Measurements from ENCODE around the gene ISOC1.

The ISOC1 gene

DNA sequence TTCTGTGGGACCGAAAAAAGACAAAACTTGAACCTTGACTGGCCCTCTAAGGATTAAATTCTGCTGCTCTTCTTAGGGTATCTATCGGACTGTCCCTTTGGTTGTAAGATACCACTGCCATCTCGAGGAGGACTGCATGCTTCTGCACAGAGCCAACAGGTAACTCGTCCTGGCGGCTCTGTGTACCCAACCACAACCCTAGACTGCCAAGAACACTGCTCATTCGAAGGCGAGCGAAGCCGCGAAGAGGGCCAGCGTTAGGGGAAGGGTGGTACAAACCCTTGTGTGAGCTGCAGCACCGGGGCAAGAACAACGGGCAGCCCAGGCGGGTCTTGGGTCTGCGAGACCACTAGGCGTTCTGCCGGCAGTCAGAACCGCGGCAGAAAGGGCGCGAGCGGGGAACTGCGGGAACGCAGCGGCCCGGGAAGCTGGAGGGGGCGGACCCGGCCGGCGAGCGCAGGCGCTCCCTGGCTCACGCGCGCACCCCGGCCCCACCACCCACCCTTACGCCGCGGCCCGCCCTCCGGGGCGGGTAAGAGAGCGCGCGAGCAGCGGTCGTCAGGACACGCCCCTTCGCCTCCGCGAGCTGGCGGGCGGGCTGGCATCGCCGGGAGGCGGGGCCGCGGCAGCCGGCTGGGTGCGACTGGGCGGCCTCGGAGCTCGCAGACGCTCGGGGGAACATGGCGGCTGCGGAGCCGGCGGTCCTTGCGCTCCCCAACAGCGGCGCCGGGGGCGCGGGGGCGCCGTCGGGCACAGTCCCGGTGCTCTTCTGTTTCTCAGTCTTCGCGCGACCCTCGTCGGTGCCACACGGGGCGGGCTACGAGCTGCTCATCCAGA, at the start of gene ISOC1:
TSS of gene ISOC1 (plus strand) at position 663 of the 837 bp plus-strand sequence. CDS start at position 681, 18 bp downstream.
- no peaks in the 10 kb centered on the region for H3K27me3 ChIP-seq (ENCODE audit: low read depth, low read length)
- peak within 1 kb of the TSS; percentile 87 to 90 for H3K4me3 ChIP-seq (ENCODE audit: low read depth in 1 of 2, low read length in 2 of 2)
- H3K9me3 ChIP-seq (ENCODE audit: control insufficient read depth in 1 of 2, low read length in 2 of 2): no peaks in the 10 kb centered on the region
- peak within 1 kb of the TSS; percentile 70 for H3K27ac ChIP-seq (ENCODE audit: low read length)
- peaks cover 0 to 6% of the 10 kb centered on the region in 2 donors for H3K4me1 ChIP-seq (ENCODE audit: control insufficient read depth in 1 of 2, insufficient read depth in 2 of 2, low read length in 2 of 2)
- no peaks in the 10 kb centered on the region for H3K36me3 ChIP-seq (ENCODE audit: control insufficient read depth in 1 of 2, insufficient read depth in 2 of 2, low read length in 2 of 2)

- H3K27me3 ChIP-seq (ENCODE audit: low read depth, low read length): no peaks in the 10 kb centered on the region
- no peak overlapping the region for H3K4me3 ChIP-seq (ENCODE audit: low read depth in 1 of 2, low read length in 2 of 2)
- peaks cover 4 to 8% of the 10 kb centered on the region in 2 donors for H3K9me3 ChIP-seq (ENCODE audit: control insufficient read depth in 1 of 2, low read length in 2 of 2)
- H3K27ac ChIP-seq (ENCODE audit: low read length): no peak overlapping the region
- H3K36me3 ChIP-seq (ENCODE audit: control insufficient read depth in 1 of 2, insufficient read depth in 2 of 2, low read length in 2 of 2): no peaks in the 10 kb centered on the region
- H3K4me1 ChIP-seq (ENCODE audit: control insufficient read depth in 1 of 2, insufficient read depth in 2 of 2, low read length in 2 of 2): no peaks in the 10 kb centered on the region
These were observed 48.4 kb upstream of the ISOC1 start for GRCh38 chr5:129046151-129046550.

DNA sequence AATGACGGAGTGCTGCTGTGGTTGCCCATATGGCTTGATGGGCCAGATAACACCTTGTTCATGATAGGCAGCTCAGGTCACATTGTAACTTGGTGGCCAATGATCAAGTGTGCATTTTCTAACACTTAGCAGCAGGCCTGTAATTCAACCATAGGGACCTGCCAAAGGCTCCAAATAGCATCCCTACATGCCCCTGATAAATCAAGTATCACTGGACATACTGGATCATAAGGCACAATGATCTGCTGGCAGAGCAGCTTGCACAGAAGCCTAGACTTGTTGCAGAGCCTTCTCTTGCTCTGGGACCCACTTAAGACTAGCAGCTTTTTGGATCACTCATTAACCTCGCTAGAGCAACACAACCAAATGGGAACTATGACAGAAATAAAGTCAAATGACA, 46.0 kb upstream of the ISOC1 start:
- H3K9me3 ChIP-seq (ENCODE audit: control insufficient read depth in 1 of 2, low read length in 2 of 2): peaks cover 4 to 5% of the 10 kb centered on the region in 2 donors
- no peaks in the 10 kb centered on the region for H3K27me3 ChIP-seq (ENCODE audit: low read depth, low read length)
- H3K36me3 ChIP-seq (ENCODE audit: control insufficient read depth in 1 of 2, insufficient read depth in 2 of 2, low read length in 2 of 2): no peaks in the 10 kb centered on the region
- no peak overlapping the region for H3K4me3 ChIP-seq (ENCODE audit: low read depth in 1 of 2, low read length in 2 of 2)
- no peaks in the 10 kb centered on the region for H3K4me1 ChIP-seq (ENCODE audit: control insufficient read depth in 1 of 2, insufficient read depth in 2 of 2, low read length in 2 of 2)
- H3K27ac ChIP-seq (ENCODE audit: low read length): no peak overlapping the region

DNA sequence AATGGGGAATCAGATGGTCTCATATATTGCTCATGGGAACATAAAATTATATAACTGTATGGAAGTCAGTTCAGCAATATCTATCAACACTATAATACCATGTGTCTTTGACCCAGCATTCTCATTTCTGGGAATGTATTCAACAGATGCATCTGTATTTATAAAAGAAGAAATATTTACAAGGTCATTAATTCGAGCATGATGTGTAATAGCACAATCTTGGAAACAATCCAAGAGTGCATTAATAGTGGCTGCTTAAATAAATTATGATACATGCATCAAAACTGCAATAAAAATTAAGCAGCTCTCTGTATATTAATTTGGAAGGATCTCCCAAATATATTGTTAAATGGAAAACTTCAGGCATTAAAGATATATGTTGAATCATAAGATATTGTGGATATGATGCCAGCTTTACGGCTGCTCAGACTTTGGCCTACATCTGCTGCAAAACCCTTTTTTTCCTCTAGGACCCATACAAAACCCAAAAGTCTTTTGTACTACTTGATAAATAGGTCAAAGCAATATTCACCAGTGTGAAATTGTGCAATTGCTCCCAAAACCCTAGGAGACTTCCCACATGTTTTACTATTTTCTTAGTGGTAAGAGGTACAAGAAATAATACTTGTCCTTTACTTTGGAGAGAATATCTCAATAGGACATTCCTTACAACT, 45.3 kb upstream of the ISOC1 start:
- H3K36me3 ChIP-seq (ENCODE audit: control insufficient read depth in 1 of 2, insufficient read depth in 2 of 2, low read length in 2 of 2): no peaks in the 10 kb centered on the region
- H3K9me3 ChIP-seq (ENCODE audit: control insufficient read depth in 1 of 2, low read length in 2 of 2): peaks cover 0 to 4% of the 10 kb centered on the region in 2 donors
- H3K4me1 ChIP-seq (ENCODE audit: control insufficient read depth in 1 of 2, insufficient read depth in 2 of 2, low read length in 2 of 2): no peaks in the 10 kb centered on the region
- no peak overlapping the region for H3K4me3 ChIP-seq (ENCODE audit: low read depth in 1 of 2, low read length in 2 of 2)
- no peaks in the 10 kb centered on the region for H3K27me3 ChIP-seq (ENCODE audit: low read depth, low read length)
- H3K27ac ChIP-seq (ENCODE audit: low read length): no peak overlapping the region

DNA sequence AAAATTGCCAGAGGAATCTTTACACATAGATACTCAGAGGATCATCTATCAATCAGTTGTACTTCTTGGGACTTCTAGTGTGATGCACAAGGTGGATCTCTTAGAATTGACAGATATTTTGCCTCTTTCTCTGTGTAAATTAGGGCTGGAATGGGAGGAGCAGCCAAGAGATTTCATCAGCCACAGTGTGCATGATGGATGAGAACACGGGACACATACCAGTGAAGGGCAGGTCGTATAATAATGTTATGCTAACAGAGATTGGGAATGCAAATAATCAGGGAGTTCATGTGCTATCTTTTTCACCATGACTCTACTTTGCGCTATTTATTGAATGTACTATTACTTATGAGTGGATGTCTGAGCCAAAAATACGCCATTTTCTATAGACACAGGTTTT, 43.3 kb upstream of the ISOC1 start:
- H3K4me3 ChIP-seq (ENCODE audit: low read depth in 1 of 2, low read length in 2 of 2): no peak overlapping the region
- no peaks in the 10 kb centered on the region for H3K9me3 ChIP-seq (ENCODE audit: control insufficient read depth in 1 of 2, low read length in 2 of 2)
- no peaks in the 10 kb centered on the region for H3K27me3 ChIP-seq (ENCODE audit: low read depth, low read length)
- no peak overlapping the region for H3K27ac ChIP-seq (ENCODE audit: low read length)
- H3K36me3 ChIP-seq (ENCODE audit: control insufficient read depth in 1 of 2, insufficient read depth in 2 of 2, low read length in 2 of 2): no peaks in the 10 kb centered on the region
- no peaks in the 10 kb centered on the region for H3K4me1 ChIP-seq (ENCODE audit: control insufficient read depth in 1 of 2, insufficient read depth in 2 of 2, low read length in 2 of 2)

GRCh38 chr5:129053438-129053837, 41.1 kb upstream of the ISOC1 start:
- H3K9me3 ChIP-seq (ENCODE audit: control insufficient read depth in 1 of 2, low read length in 2 of 2): peaks cover 0 to 4% of the 10 kb centered on the region in 2 donors
- H3K36me3 ChIP-seq (ENCODE audit: control insufficient read depth in 1 of 2, insufficient read depth in 2 of 2, low read length in 2 of 2): no peaks in the 10 kb centered on the region
- no peak overlapping the region for H3K4me3 ChIP-seq (ENCODE audit: low read depth in 1 of 2, low read length in 2 of 2)
- H3K4me1 ChIP-seq (ENCODE audit: control insufficient read depth in 1 of 2, insufficient read depth in 2 of 2, low read length in 2 of 2): no peaks in the 10 kb centered on the region
- H3K27me3 ChIP-seq (ENCODE audit: low read depth, low read length): no peaks in the 10 kb centered on the region
- H3K27ac ChIP-seq (ENCODE audit: low read length): no peak overlapping the region

DNA sequence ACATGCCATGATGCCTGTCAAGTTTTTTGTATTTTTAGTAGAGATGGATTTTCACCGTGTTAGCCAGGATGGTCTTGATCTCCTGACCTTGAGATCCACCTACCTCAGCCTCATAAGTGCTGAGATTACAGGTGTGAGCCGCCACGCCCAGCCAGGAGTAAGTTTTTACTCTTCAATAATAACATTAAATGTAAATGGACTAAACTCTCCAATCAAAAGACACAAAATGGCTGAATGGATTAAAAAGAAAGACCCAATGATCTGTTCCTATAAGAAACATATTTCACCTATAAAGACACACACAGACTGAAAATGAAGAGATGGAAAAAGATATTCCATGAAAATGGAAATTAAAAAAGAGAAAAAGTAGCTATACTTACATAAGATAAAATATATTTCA, 37.2 kb upstream of the ISOC1 start:
- H3K4me3 ChIP-seq (ENCODE audit: low read depth in 1 of 2, low read length in 2 of 2): no peak overlapping the region
- no peaks in the 10 kb centered on the region for H3K36me3 ChIP-seq (ENCODE audit: control insufficient read depth in 1 of 2, insufficient read depth in 2 of 2, low read length in 2 of 2)
- H3K27ac ChIP-seq (ENCODE audit: low read length): no peak overlapping the region
- H3K27me3 ChIP-seq (ENCODE audit: low read depth, low read length): no peaks in the 10 kb centered on the region
- no peaks in the 10 kb centered on the region for H3K4me1 ChIP-seq (ENCODE audit: control insufficient read depth in 1 of 2, insufficient read depth in 2 of 2, low read length in 2 of 2)
- peaks cover 0 to 4% of the 10 kb centered on the region in 2 donors for H3K9me3 ChIP-seq (ENCODE audit: control insufficient read depth in 1 of 2, low read length in 2 of 2)

DNA sequence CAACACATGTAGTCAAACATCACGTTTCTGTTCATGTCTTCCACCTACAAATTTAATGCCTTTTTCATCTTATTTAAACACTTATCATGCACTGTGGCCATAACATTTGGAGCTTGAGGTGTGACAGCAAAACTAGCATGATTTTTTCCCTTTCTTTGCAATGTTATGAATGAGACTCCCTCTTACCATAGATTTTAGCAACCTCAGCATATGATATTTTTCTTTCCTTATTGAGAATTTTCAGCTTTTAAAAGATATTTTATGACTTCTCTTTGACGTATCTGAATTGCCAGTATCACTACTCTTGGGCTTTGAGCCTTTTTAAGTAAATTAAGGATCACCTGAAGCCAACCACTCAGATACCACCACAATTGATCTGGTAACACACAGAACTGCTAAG, 32.7 kb upstream of the ISOC1 start:
- no peak overlapping the region for H3K27ac ChIP-seq (ENCODE audit: low read length)
- no peaks in the 10 kb centered on the region for H3K27me3 ChIP-seq (ENCODE audit: low read depth, low read length)
- H3K4me1 ChIP-seq (ENCODE audit: control insufficient read depth in 1 of 2, insufficient read depth in 2 of 2, low read length in 2 of 2): peaks cover 0 to 10% of the 10 kb centered on the region in 2 donors
- peaks cover 0 to 4% of the 10 kb centered on the region in 2 donors for H3K9me3 ChIP-seq (ENCODE audit: control insufficient read depth in 1 of 2, low read length in 2 of 2)
- no peaks in the 10 kb centered on the region for H3K36me3 ChIP-seq (ENCODE audit: control insufficient read depth in 1 of 2, insufficient read depth in 2 of 2, low read length in 2 of 2)
- no peak overlapping the region for H3K4me3 ChIP-seq (ENCODE audit: low read depth in 1 of 2, low read length in 2 of 2)

DNA sequence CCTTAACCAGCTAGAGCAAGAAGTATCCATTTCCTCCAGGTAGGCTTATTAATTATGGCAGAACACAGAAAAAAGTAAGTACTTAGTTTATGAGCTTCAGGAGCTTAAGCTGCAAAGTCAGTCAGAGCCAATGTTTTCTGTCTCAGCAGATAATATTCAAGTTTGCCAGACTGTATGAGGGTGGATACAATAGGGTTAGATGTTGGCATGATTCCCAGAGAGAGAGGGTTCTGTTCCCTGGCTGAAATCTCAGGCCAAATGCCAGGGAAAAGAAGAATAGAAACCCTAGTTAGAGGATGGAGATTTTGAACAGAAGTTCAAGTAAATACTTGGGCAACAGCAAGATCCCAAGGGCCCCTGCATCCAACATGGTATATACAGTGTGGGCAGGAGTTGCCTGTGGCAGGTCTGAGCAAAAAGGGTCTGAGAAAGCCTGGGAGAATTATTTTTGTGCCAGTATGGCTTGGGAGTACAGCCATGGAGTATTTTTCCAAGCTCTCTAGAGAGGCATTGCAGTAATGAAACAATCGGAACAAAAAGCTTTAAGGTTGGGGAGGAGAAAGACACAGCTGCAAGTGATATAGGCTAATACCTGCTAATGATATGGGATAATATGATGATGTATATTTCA, 31.0 kb upstream of the ISOC1 start:
- peaks cover 0 to 10% of the 10 kb centered on the region in 2 donors for H3K4me1 ChIP-seq (ENCODE audit: control insufficient read depth in 1 of 2, insufficient read depth in 2 of 2, low read length in 2 of 2)
- H3K27ac ChIP-seq (ENCODE audit: low read length): no peak overlapping the region
- H3K4me3 ChIP-seq (ENCODE audit: low read depth in 1 of 2, low read length in 2 of 2): no peak overlapping the region
- H3K27me3 ChIP-seq (ENCODE audit: low read depth, low read length): no peaks in the 10 kb centered on the region
- no peaks in the 10 kb centered on the region for H3K36me3 ChIP-seq (ENCODE audit: control insufficient read depth in 1 of 2, insufficient read depth in 2 of 2, low read length in 2 of 2)
- H3K9me3 ChIP-seq (ENCODE audit: control insufficient read depth in 1 of 2, low read length in 2 of 2): no peaks in the 10 kb centered on the region

DNA sequence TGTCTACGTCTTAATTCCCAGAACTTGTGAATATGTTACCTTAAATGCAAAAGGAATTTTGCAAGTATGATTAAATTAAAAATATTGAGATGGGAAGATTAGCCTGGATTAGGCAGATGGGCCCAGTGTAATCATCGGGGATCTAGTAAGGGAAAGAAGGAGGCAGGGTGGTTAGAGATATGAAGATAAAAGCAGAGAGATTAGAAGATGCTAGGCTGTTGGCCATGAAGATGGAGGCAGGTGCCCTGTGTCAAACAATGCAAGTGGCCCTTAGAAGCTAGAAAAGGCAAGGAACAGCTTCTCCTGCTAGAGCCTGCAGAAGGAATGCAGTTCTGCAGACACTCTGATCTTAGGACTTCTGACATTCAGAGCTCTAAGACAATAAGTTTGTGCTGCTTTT, 28.8 kb upstream of the ISOC1 start:
- H3K4me1 ChIP-seq (ENCODE audit: control insufficient read depth in 1 of 2, insufficient read depth in 2 of 2, low read length in 2 of 2): peaks cover 0 to 10% of the 10 kb centered on the region in 2 donors
- no peaks in the 10 kb centered on the region for H3K9me3 ChIP-seq (ENCODE audit: control insufficient read depth in 1 of 2, low read length in 2 of 2)
- H3K4me3 ChIP-seq (ENCODE audit: low read depth in 1 of 2, low read length in 2 of 2): no peak overlapping the region
- no peak overlapping the region for H3K27ac ChIP-seq (ENCODE audit: low read length)
- no peaks in the 10 kb centered on the region for H3K27me3 ChIP-seq (ENCODE audit: low read depth, low read length)
- H3K36me3 ChIP-seq (ENCODE audit: control insufficient read depth in 1 of 2, insufficient read depth in 2 of 2, low read length in 2 of 2): no peaks in the 10 kb centered on the region

DNA sequence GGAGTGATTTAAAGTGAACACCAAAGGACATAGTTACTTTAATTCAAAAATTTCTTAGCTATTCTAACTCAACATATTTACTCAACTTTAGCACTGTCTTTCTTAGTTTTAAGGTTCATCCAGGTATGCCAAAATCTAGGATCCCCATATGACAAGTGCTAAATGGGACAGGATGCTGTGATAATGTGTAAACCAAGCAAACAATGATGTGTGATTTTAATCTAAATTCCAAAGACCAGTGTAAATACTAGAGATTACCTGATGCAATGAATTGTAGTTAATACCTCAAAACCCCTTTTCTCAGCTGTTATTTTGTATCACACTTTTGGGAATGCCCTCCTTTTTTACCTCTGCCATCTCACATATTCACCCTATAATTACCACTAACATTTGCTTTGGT, 26.8 kb upstream of the ISOC1 start:
- Histone ChIP-seq H3K4me1 (ENCODE audit: control insufficient read depth in 1 of 2, insufficient read depth in 2 of 2, low read length in 2 of 2) (peaks cover 0 to 10% of the 10 kb centered on the region in 2 donors), H3K9me3 (ENCODE audit: control insufficient read depth in 1 of 2, low read length in 2 of 2) (no peaks in the 10 kb centered on the region), H3K27ac (ENCODE audit: low read length) (no peak overlapping the region)

More for the DNA sequence above, 26.8 kb upstream of the ISOC1 start:
- H3K4me3 ChIP-seq (ENCODE audit: low read depth in 1 of 2, low read length in 2 of 2): no peak overlapping the region
- H3K27me3 ChIP-seq (ENCODE audit: low read depth, low read length): no peaks in the 10 kb centered on the region
- H3K36me3 ChIP-seq (ENCODE audit: control insufficient read depth in 1 of 2, insufficient read depth in 2 of 2, low read length in 2 of 2): no peaks in the 10 kb centered on the region

Measured in muscle layer of duodenum (tissue), 2 donors.